Measurements from ENCODE around the gene MROH7.

- TF ChIP-seq POLR2AphosphoS5 (IDR thresholded peaks at IDR 0.05; ENCODE audit: low read depth, low read length): no peak
- TF ChIP-seq REST (IDR thresholded peaks at IDR 0.05; ENCODE audit: insufficient read depth in 1 of 2, low read depth in 2 of 2, low read length in 2 of 2): no peak
These were observed 30.0 kb upstream of the MROH7 start for GRCh38 chr1:54611621-54612020.

All from PFSK-1 (cell line).